ENCODE data around the gene MINDY2. TPM values are rescaled to one million over a fixed set of nuclear protein-coding genes. Genes with fewer than 3 reads are reported as not detected.

MINDY2 gene
- total RNA-seq, 1 experiment from 2014 or later: 29.9 TPM

DNA sequence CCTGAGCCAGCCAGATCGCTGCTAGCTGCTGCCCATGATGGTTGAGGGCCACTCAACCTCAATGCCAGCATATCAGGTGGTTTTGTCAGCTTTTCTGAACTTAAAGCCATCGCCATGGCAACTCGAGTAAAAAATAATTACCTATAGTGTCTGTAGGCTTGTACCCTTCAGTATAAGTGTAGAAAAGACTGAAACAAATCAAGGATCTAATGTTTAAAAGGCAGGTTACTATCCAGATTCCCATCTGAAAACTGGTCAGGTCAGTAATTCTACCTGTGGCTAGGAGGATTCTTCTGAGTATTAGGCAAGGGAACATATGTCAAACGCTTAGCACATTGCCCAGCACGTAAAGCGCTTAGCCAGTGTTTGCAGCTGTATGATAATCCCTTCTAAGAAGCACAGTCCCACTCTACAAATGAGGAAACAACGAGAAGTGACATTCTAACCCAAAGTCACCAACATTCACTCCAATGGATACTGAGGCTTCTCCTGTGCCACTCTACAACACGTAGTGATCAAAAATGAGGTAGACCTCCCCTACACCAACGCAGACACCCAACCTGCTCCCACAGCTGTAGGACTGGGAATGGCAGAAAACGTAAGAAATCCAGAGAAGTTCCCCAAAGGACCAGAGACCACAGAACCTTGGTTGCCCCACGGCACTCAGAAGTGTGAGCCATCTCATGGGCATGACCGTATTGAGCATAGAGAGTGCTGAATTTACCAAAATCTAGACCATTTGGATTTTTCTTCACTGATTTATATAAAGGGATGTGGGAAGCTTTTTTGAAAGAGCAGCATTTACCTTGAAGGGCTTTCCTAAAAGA is 107.1 kb downstream of the MINDY2 start (continued):
- TF ChIP-seq, protein P1, sequence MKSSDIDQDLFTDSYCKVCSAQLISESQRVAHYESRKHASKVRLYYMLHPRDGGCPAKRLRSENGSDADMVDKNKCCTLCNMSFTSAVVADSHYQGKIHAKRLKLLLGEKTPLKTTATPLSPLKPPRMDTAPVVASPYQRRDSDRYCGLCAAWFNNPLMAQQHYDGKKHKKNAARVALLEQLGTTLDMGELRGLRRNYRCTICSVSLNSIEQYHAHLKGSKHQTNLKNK (CRISPR knock-in tag; IDR thresholded peaks at IDR 0.05): no peak
- TF ChIP-seq, protein P2, sequence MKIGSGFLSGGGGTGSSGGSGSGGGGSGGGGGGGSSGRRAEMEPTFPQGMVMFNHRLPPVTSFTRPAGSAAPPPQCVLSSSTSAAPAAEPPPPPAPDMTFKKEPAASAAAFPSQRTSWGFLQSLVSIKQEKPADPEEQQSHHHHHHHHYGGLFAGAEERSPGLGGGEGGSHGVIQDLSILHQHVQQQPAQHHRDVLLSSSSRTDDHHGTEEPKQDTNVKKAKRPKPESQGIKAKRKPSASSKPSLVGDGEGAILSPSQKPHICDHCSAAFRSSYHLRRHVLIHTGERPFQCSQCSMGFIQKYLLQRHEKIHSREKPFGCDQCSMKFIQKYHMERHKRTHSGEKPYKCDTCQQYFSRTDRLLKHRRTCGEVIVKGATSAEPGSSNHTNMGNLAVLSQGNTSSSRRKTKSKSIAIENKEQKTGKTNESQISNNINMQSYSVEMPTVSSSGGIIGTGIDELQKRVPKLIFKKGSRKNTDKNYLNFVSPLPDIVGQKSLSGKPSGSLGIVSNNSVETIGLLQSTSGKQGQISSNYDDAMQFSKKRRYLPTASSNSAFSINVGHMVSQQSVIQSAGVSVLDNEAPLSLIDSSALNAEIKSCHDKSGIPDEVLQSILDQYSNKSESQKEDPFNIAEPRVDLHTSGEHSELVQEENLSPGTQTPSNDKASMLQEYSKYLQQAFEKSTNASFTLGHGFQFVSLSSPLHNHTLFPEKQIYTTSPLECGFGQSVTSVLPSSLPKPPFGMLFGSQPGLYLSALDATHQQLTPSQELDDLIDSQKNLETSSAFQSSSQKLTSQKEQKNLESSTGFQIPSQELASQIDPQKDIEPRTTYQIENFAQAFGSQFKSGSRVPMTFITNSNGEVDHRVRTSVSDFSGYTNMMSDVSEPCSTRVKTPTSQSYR (CRISPR knock-in tag; IDR thresholded peaks at IDR 0.05): no peak

DNA sequence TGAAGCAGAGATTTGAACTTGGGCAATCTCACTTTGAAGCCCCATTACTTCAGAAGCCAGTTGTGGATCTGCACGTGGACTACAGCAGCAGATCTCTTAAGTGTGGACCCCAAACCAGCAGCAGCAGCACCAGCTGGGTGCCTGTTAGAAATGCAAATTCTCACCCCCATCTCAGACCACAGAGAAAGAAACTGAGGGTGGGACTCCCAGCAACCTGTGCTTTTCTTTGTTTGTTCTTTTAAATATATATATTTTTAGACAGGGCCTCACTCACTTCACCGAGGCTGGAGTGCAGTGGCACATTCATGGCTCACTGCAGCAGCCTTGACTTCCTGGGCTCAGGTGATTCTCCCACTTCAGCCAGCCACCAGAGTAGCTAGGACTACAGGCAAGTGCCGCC is 109.2 kb downstream of the MINDY2 start:
- Mint-ChIP-seq H3K9me3 (no peaks in the 10 kb centered on the region), H3K36me3 (peaks cover 69% of the 10 kb centered on the region), H3K4me1 (no peaks in the 10 kb centered on the region), H3K27ac (no peak overlapping the region), H3K4me3 (no peak overlapping the region), H3K27me3 (ENCODE audit: low read depth) (no peaks in the 10 kb centered on the region)
- POLR2A ChIA-PET: interaction anchor here (1.0 kb wide), 1 partner anchor 23 kb away, joined by 4 read pairs; no protein-coding TSS in a partner anchor
- DNase-seq (ENCODE audit: low spot score) (no peak), ATAC-seq (no peak)
- CTCF ChIA-PET: interaction anchor here (1.4 kb wide), 1 partner anchor 41 kb away, joined by 3 read pairs; no protein-coding TSS in a partner anchor
- TF ChIP-seq ZNF396 (CRISPR knock-in tag; IDR thresholded peaks at IDR 0.05; ENCODE audit: borderline replicate concordance): no peak
- TF ChIP-seq ZNF232 (CRISPR knock-in tag; IDR thresholded peaks at IDR 0.05): no peak
- no peak for TF ChIP-seq ZNF416 (CRISPR knock-in tag; IDR thresholded peaks at IDR 0.05)
- TF ChIP-seq EMX1 (CRISPR knock-in tag; IDR thresholded peaks at IDR 0.05): no peak
- no peak for TF ChIP-seq GTF2I (CRISPR knock-in tag; conservative IDR thresholded peaks at IDR 0.05)

DNA sequence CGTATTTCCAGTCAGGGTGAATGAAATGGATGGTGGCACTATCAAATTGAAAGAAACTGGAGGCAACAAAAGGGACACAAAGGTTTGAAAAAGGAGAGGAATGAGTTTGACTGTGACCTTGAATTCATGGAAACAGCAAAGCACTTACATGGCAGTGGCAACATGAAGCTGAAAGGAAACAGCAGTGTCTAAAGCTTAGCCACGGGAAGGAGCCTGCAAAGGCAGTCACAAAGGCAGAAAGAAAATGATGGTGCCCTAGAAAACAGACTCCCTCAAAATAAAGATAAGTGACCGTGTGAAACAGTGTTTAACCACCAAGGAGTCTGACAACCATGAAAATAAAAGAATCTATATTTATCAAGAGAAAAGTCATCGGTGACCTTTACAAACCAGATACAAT is 111.1 kb downstream of the MINDY2 start:
- no peaks in the 10 kb centered on the region for H3K27me3 Mint-ChIP-seq (ENCODE audit: low read depth)
- no peaks in the 10 kb centered on the region for H3K4me1 Mint-ChIP-seq
- H3K9me3 Mint-ChIP-seq: no peaks in the 10 kb centered on the region
- DNase-seq (ENCODE audit: low spot score) (no peak), ATAC-seq (no peak)
- H3K4me3 Mint-ChIP-seq: no peak overlapping the region
- peaks cover 81% of the 10 kb centered on the region for H3K36me3 Mint-ChIP-seq
- H3K27ac Mint-ChIP-seq: no peak overlapping the region; the same call in 1 of the 2 replicates
- ChIA-PET CTCF (interaction anchor here (0.7 kb wide), 1 partner anchor 43 kb away, joined by 3 read pairs; no protein-coding TSS in a partner anchor), POLR2A (no interaction called here)
- TF ChIP-seq, protein P1 (CRISPR knock-in tag; IDR thresholded peaks at IDR 0.05): no peak
- TF ChIP-seq FOXJ3 (CRISPR knock-in tag; IDR thresholded peaks at IDR 0.05; ENCODE audit: borderline replicate concordance) (no peak), GABPB1 (CRISPR knock-in tag; IDR thresholded peaks at IDR 0.05) (no peak)
- TF ChIP-seq, protein P3, sequence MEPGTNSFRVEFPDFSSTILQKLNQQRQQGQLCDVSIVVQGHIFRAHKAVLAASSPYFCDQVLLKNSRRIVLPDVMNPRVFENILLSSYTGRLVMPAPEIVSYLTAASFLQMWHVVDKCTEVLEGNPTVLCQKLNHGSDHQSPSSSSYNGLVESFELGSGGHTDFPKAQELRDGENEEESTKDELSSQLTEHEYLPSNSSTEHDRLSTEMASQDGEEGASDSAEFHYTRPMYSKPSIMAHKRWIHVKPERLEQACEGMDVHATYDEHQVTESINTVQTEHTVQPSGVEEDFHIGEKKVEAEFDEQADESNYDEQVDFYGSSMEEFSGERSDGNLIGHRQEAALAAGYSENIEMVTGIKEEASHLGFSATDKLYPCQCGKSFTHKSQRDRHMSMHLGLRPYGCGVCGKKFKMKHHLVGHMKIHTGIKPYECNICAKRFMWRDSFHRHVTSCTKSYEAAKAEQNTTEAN (CRISPR knock-in tag; IDR thresholded peaks at IDR 0.05): no peak
- TF ChIP-seq, protein P4, sequence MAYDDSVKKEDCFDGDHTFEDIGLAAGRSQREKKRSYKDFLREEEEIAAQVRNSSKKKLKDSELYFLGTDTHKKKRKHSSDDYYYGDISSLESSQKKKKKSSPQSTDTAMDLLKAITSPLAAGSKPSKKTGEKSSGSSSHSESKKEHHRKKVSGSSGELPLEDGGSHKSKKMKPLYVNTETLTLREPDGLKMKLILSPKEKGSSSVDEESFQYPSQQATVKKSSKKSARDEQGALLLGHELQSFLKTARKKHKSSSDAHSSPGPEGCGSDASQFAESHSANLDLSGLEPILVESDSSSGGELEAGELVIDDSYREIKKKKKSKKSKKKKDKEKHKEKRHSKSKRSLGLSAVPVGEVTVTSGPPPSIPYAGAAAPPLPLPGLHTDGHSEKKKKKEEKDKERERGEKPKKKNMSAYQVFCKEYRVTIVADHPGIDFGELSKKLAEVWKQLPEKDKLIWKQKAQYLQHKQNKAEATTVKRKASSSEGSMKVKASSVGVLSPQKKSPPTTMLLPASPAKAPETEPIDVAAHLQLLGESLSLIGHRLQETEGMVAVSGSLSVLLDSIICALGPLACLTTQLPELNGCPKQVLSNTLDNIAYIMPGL (CRISPR knock-in tag; IDR thresholded peaks at IDR 0.05): no peak
- TF ChIP-seq, protein P5, sequence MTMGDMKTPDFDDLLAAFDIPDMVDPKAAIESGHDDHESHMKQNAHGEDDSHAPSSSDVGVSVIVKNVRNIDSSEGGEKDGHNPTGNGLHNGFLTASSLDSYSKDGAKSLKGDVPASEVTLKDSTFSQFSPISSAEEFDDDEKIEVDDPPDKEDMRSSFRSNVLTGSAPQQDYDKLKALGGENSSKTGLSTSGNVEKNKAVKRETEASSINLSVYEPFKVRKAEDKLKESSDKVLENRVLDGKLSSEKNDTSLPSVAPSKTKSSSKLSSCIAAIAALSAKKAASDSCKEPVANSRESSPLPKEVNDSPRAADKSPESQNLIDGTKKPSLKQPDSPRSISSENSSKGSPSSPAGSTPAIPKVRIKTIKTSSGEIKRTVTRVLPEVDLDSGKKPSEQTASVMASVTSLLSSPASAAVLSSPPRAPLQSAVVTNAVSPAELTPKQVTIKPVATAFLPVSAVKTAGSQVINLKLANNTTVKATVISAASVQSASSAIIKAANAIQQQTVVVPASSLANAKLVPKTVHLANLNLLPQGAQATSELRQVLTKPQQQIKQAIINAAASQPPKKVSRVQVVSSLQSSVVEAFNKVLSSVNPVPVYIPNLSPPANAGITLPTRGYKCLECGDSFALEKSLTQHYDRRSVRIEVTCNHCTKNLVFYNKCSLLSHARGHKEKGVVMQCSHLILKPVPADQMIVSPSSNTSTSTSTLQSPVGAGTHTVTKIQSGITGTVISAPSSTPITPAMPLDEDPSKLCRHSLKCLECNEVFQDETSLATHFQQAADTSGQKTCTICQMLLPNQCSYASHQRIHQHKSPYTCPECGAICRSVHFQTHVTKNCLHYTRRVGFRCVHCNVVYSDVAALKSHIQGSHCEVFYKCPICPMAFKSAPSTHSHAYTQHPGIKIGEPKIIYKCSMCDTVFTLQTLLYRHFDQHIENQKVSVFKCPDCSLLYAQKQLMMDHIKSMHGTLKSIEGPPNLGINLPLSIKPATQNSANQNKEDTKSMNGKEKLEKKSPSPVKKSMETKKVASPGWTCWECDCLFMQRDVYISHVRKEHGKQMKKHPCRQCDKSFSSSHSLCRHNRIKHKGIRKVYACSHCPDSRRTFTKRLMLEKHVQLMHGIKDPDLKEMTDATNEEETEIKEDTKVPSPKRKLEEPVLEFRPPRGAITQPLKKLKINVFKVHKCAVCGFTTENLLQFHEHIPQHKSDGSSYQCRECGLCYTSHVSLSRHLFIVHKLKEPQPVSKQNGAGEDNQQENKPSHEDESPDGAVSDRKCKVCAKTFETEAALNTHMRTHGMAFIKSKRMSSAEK (CRISPR knock-in tag; IDR thresholded peaks at IDR 0.05; ENCODE audit: borderline replicate concordance): no peak
- TF ChIP-seq, protein P6, sequence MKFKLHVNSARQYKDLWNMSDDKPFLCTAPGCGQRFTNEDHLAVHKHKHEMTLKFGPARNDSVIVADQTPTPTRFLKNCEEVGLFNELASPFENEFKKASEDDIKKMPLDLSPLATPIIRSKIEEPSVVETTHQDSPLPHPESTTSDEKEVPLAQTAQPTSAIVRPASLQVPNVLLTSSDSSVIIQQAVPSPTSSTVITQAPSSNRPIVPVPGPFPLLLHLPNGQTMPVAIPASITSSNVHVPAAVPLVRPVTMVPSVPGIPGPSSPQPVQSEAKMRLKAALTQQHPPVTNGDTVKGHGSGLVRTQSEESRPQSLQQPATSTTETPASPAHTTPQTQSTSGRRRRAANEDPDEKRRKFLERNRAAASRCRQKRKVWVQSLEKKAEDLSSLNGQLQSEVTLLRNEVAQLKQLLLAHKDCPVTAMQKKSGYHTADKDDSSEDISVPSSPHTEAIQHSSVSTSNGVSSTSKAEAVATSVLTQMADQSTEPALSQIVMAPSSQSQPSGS (CRISPR knock-in tag; IDR thresholded peaks at IDR 0.05; ENCODE audit: borderline replicate concordance, low read depth): no peak
- TF ChIP-seq, protein P2 (CRISPR knock-in tag; IDR thresholded peaks at IDR 0.05): no peak

Data from WTC11 (cell line).